Hepatocyte (in vitro differentiated cells): ENCODE data around the gene EEFSEC. TPM values are rescaled to one million over a fixed set of nuclear protein-coding genes. Genes with fewer than 3 reads are reported as not detected.

ENCODE experiments used
- DNase-seq: peaks from one replicate; pipeline ENCODE4 v3.0.0-alpha.2; 2016; ENCODE audit warnings: low spot score
- H2AFZ ChIP-seq: fragments of 200-600 bp; sonication (generic); 2 replicates; pipeline ENCODE4 v1.6.0; 2016; ENCODE audit warnings: antibody characterized with exemption, mild to moderate bottlenecking
- H3K27ac ChIP-seq: fragments of 200-600 bp; sonication (generic); 2 replicates; pipeline ENCODE4 v1.5.1; 2016; ENCODE audit warnings: mild to moderate bottlenecking
- H3K27me3 ChIP-seq: fragments of 200-600 bp; sonication (generic); 2 replicates; pipeline ENCODE4 v1.6.1; 2016
- H3K36me3 ChIP-seq: fragments of 200-600 bp; sonication (generic); replicated peaks from 2 replicates; pipeline ENCODE4 v1.5.1; 2016; ENCODE audit warnings: low read depth; ENCODE audit not compliant: insufficient read depth
- H3K4me1 ChIP-seq: fragments of 200-600 bp; sonication (generic); 2 replicates; pipeline ENCODE4 v1.5.1; 2016; ENCODE audit warnings: mild to moderate bottlenecking, moderate library complexity; ENCODE audit not compliant: insufficient read depth
- H3K4me2 ChIP-seq: fragments of 200-600 bp; sonication (generic); 2 replicates; pipeline ENCODE4 v1.6.0; 2016
- H3K4me3 ChIP-seq: fragments of 200-600 bp; sonication (generic); 2 replicates; pipeline ENCODE4 v1.5.1; 2016; ENCODE audit warnings: mild to moderate bottlenecking
- H3K79me2 ChIP-seq: fragments of 200-600 bp; sonication (generic); 2 replicates; pipeline ENCODE4 v1.6.0; 2017; ENCODE audit warnings: mild to moderate bottlenecking
- H3K9me2 ChIP-seq: fragments of 200-600 bp; sonication (generic); replicated peaks from 2 replicates; pipeline ENCODE4 v1.6.0; 2017; ENCODE audit warnings: mild to moderate bottlenecking; ENCODE audit not compliant: insufficient read depth
- H3K9me3 ChIP-seq: fragments of 200-600 bp; sonication (generic); 2 replicates; pipeline ENCODE4 v1.5.1; 2016; ENCODE audit warnings: low read depth, mild to moderate bottlenecking
- H4K20me1 ChIP-seq: fragments of 200-600 bp; sonication (generic); 2 replicates; pipeline ENCODE4 v1.6.0; 2016; ENCODE audit warnings: mild to moderate bottlenecking; ENCODE audit not compliant: insufficient read depth, poor library complexity, severe bottlenecking
- EZH2 ChIP-seq: fragments of 200-600 bp; sonication (generic); IDR thresholded peaks from 2 replicates; pipeline ENCODE4 v1.6.1; 2016; ENCODE audit warnings: antibody characterized with exemption, mild to moderate bottlenecking, borderline replicate concordance
- EZH2phosphoT487 ChIP-seq: fragments of 200-600 bp; sonication (generic); IDR thresholded peaks from one replicate; pipeline ENCODE4 v1.6.1; 2018; ENCODE audit warnings: antibody characterized with exemption, mild to moderate bottlenecking, low read depth, moderate library complexity; ENCODE audit not compliant: unreplicated experiment, severe bottlenecking
- WGBS: methylation state at CpG from one replicate; pipeline ENCODE4 v1.1.6; 2016; ENCODE audit warnings: low lambda C conversion rate; ENCODE audit errors: missing lambda C conversion rate; 5-methylcytosine and 5-hydroxymethylcytosine counted together
- polyA plus RNA-seq: library from polyadenylated mRNA; unstranded; fragments of >200 nt; fragmentation: Nextera tagmentation; extraction: Ambion mirVana; gene quantifications from 2 replicates; pipeline ENCODE4 v1.2.1, GENCODE V29; 2016
- total RNA-seq: library from RNA; depleted of rRNA; stranded (reverse); fragments of >200 nt; gene quantifications from 2 replicates; pipeline ENCODE4 v1.2.3, GENCODE V29; 2014
- TF ChIP-seq, protein P1 (sequence below): fragments of 200-600 bp; sonication (generic); IDR thresholded peaks from 2 replicates; pipeline ENCODE4 v1.5.1; 2016; ENCODE audit warnings: antibody characterized with exemption, mild to moderate bottlenecking; ENCODE audit not compliant: poor library complexity

EEFSEC gene
- total and polyA plus RNA-seq, 2 experiments from 2014 or later, result 9.8 to 17.5 TPM

DNA sequence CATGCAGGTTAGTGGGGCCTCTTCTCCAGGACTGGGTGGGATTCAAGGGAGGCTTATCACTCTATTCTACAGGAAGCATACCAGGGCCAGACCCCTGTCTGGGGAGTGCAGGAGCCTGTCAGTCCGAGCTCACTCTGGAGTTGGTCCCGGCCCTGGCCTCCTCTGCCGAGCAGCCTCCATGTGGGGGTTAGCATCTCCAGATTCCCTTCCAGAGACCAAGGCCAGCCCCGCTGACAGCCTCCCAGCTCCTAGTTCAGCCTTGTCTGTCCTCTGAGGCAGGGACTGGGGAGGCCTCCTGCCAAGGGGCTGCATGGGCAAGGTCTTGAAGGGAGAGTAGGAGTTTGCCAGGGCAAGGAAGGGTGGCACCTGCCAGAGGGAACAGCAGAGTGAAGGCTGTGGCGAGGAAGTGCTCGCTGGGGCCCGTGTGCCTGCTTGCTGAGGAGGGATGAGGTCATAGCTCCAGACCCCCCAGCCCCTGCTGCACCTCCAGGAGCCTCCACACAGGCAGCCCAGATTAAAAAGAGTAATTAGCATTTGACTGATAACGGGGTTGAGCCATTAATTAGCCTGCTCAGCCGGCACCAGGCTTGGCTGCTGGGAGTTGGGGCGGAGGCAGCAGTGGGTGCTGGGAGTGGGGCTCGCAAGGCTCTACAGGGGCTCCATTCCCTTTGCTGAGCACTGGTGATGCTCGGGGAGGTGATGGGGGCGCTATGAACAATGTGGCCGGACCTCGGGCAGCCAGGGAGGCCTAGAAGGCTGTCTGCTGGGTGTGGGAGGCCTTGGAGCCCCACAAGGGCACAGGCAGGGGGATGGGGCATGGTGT, 259.1 kb downstream of the EEFSEC start:
- H3K27me3 ChIP-seq, result no peaks in the 10 kb centered on the region
- no peaks in the 10 kb centered on the region for H3K9me2 ChIP-seq
- no peak overlapping the region for H3K4me3 ChIP-seq
- peaks cover 9% of the 10 kb centered on the region for H3K4me1 ChIP-seq
- WGBS, result 77% methylated on average over 15 of the region's 15 CpGs
- DNase-seq, result no peak
- TF ChIP-seq, protein P1, sequence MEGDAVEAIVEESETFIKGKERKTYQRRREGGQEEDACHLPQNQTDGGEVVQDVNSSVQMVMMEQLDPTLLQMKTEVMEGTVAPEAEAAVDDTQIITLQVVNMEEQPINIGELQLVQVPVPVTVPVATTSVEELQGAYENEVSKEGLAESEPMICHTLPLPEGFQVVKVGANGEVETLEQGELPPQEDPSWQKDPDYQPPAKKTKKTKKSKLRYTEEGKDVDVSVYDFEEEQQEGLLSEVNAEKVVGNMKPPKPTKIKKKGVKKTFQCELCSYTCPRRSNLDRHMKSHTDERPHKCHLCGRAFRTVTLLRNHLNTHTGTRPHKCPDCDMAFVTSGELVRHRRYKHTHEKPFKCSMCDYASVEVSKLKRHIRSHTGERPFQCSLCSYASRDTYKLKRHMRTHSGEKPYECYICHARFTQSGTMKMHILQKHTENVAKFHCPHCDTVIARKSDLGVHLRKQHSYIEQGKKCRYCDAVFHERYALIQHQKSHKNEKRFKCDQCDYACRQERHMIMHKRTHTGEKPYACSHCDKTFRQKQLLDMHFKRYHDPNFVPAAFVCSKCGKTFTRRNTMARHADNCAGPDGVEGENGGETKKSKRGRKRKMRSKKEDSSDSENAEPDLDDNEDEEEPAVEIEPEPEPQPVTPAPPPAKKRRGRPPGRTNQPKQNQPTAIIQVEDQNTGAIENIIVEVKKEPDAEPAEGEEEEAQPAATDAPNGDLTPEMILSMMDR, result no peak
- no peak for TF ChIP-seq EZH2phosphoT487
- TF ChIP-seq EZH2, result no peak
- no peak overlapping the region for H2AFZ ChIP-seq
- no peaks in the 10 kb centered on the region for H3K9me3 ChIP-seq
- no peak overlapping the region for H3K27ac ChIP-seq
- H3K4me2 ChIP-seq, result no peak overlapping the region
- H3K79me2 ChIP-seq, result no peaks in the 10 kb centered on the region
- no peaks in the 10 kb centered on the region for H4K20me1 ChIP-seq
- H3K36me3 ChIP-seq, result no peaks in the 10 kb centered on the region

DNA sequence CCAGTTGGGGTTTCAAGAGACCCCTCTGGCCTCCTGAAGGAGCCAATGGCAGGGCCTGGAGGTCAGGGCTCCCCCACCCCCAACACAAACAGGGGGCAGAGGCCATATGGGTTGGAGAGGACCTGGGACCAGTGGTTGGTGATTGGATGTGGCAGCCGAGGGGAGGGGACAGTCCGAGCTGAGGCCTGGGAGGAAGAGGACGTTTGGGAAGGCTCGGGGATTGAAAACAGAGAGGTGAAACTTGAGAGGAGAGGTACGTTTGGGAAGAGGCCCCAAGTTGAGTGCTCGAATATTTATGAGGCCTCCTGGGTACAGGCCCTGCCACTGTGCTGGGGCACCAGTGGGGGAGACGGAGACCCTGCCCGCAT, 259.7 kb downstream of the EEFSEC start:
- no peaks in the 10 kb centered on the region for H3K9me2 ChIP-seq
- H3K27me3 ChIP-seq, result no peaks in the 10 kb centered on the region
- no peak for DNase-seq

DNA sequence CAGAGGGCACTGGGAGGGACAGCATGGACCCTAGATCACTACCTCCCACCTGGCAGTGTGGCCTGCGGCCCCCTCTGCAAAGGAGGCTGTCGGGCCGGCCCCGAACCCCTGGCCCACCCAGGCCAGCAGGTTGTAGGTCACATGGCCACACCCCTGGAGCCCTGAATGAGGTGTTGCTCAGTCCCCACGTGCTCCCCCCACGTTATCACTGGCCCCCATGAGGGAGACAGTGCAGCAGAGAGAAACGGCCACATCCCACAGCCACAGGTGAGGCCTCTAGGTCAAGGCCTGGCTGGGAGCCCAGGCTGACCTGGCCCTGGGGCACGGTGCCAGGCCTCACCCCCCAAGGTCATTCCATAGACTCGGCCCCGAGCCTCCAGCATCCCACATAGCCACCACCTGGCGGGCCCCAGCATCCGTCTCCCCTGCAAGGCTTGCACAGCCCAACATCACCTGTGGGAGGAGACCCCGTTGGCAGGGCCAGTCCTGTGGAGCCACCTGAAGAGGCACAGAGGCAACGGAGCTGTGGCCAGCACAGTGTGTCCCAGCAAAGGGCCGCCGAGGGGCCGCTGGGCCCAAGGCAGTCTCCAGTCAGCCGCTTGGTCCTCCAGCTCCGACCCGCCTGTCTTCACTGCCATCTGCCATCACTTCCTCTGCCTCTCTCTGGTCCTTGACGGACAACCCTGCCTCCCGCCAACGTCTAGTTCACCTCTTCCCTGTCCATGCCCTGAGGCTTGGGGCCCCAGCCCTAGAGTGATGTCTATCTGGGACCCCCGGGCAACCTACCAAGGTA, 260.3 kb downstream of the EEFSEC start:
- no peak for DNase-seq
- H3K27ac ChIP-seq, result no peak overlapping the region
- TF ChIP-seq, protein P1, result no peak
- TF ChIP-seq EZH2phosphoT487 (no peak), EZH2 (no peak)
- H3K79me2 ChIP-seq, result no peaks in the 10 kb centered on the region
- H4K20me1 ChIP-seq, result no peaks in the 10 kb centered on the region
- no peaks in the 10 kb centered on the region for H3K36me3 ChIP-seq
- WGBS, result 95% methylated on average over 23 of the region's 24 CpGs
- no peaks in the 10 kb centered on the region for H3K9me2 ChIP-seq
- H3K4me1 ChIP-seq, result peaks cover 9% of the 10 kb centered on the region
- H2AFZ ChIP-seq, result no peak overlapping the region
- no peaks in the 10 kb centered on the region for H3K9me3 ChIP-seq
- no peak overlapping the region for H3K4me3 ChIP-seq
- H3K4me2 ChIP-seq, result no peak overlapping the region
- no peaks in the 10 kb centered on the region for H3K27me3 ChIP-seq

More for the DNA sequence above, 259.7 kb downstream of the EEFSEC start:
- Histone ChIP-seq H3K9me3 (no peaks in the 10 kb centered on the region), H3K27ac (no peak overlapping the region), H3K4me2 (no peak overlapping the region), H2AFZ (no peak overlapping the region), H4K20me1 (no peaks in the 10 kb centered on the region), H3K4me3 (no peak overlapping the region), H3K36me3 (no peaks in the 10 kb centered on the region), H3K79me2 (no peaks in the 10 kb centered on the region), H3K4me1 (peaks cover 9% of the 10 kb centered on the region)
- 66% methylated on average over 8 of the region's 8 CpGs for WGBS
- TF ChIP-seq, protein P1, result no peak
- TF ChIP-seq EZH2phosphoT487 (no peak), EZH2 (no peak)
